ENCODE measurements around the gene SMOC2.

GRCh38 chr6:168692193-168692914, 251.4 kb downstream of the SMOC2 start:
- TF ChIP-seq EZH2 (IDR thresholded peaks at IDR 0.05) (no peak), POLR2AphosphoS5 (IDR thresholded peaks at IDR 0.05; ENCODE audit: borderline replicate concordance, low read depth, low read length) (no peak)
